HFFc6 (cell line): ENCODE measurements around the gene PRMT5. TPM values are rescaled to one million over a fixed set of nuclear protein-coding genes. Genes with fewer than 3 reads are reported as not detected.
"Not testable (repeated sequence)": the region's sequence is repeated elsewhere in the genome, so short reads cannot be mapped to it uniquely, and the experiment has no call there.

Experiments
- DNase-seq: peaks from one replicate; pipeline ENCODE4 v3.0.0-alpha.2; 2018
- H3K27ac Mint-ChIP-seq: 2 replicates; pipeline ENCODE4 v1.8.0; 2020; ENCODE audit warnings: mild to moderate bottlenecking, mixed read lengths
- H3K27me3 Mint-ChIP-seq: 2 replicates; pipeline ENCODE4 v1.8.0; 2021; ENCODE audit warnings: mild to moderate bottlenecking, moderate library complexity, mixed read lengths; ENCODE audit not compliant: insufficient read depth
- H3K36me3 Mint-ChIP-seq: 2 replicates; pipeline ENCODE4 v1.8.0; 2021; ENCODE audit warnings: low read depth, mixed read lengths
- H3K4me1 Mint-ChIP-seq: 2 replicates; pipeline ENCODE4 v1.8.0; 2020; ENCODE audit warnings: low read depth, mixed read lengths
- H3K4me3 Mint-ChIP-seq: 2 replicates; pipeline ENCODE4 v1.8.0; 2020; ENCODE audit warnings: mild to moderate bottlenecking, moderate library complexity, mixed read lengths
- H3K9me3 Mint-ChIP-seq: 2 replicates; pipeline ENCODE4 v1.8.0; 2020; ENCODE audit warnings: mild to moderate bottlenecking, mixed read lengths
- CTCF ChIP-seq: fragments of 200-600 bp; sonication (generic); IDR thresholded peaks from 2 replicates; pipeline ENCODE4 v1.5.0; 2021; ENCODE audit warnings: antibody characterized with exemption, mild to moderate bottlenecking
- total RNA-seq, 6 experiments: library from RNA; stranded (reverse); fragmentation: NEBNext Ultra II Directional; extraction: Animal tissue kit (Norgen Biotek cat#: 25700); gene quantifications; 2 replicates in 1 of 6; 3 replicates in 5 of 6; pipeline ENCODE4 v1.2.3, GENCODE V29; 2021

Gene PRMT5
- total RNA-seq, 6 experiments from 2014 or later: 102 to 125 (median 110) TPM

GRCh38 chr14:22974530-22975313, 45.5 kb upstream of the PRMT5 start:
- no peaks in the 10 kb centered on the region for H3K9me3 Mint-ChIP-seq
- H3K36me3 Mint-ChIP-seq: peaks cover 62% of the 10 kb centered on the region
- TF ChIP-seq CTCF: no peak
- H3K27ac Mint-ChIP-seq: peak overlapping the region; percentile 79
- H3K4me3 Mint-ChIP-seq: peak overlapping the region; percentile 42
- H3K27me3 Mint-ChIP-seq: peaks cover 4% of the 10 kb centered on the region
- peaks cover 72% of the 10 kb centered on the region for H3K4me1 Mint-ChIP-seq
- no peak for DNase-seq

GRCh38 chr14:22973217-22974032, 44.2 kb upstream of the PRMT5 start:
- H3K9me3 Mint-ChIP-seq: no peaks in the 10 kb centered on the region
- peak; percentile 86 for TF ChIP-seq CTCF
- peak overlapping the region; percentile 79 for H3K27ac Mint-ChIP-seq
- peaks cover 61% of the 10 kb centered on the region for H3K36me3 Mint-ChIP-seq
- H3K27me3 Mint-ChIP-seq: peaks cover 2% of the 10 kb centered on the region
- H3K4me3 Mint-ChIP-seq: peak overlapping the region; percentile 3; the same call in 1 of the 2 replicates
- DNase-seq: peak; percentile 72
- H3K4me1 Mint-ChIP-seq: peaks cover 59% of the 10 kb centered on the region

- no peaks in the 10 kb centered on the region for H3K9me3 Mint-ChIP-seq
- peaks cover 49% of the 10 kb centered on the region for H3K4me1 Mint-ChIP-seq
- TF ChIP-seq CTCF: no peak
- peaks cover 2% of the 10 kb centered on the region for H3K27me3 Mint-ChIP-seq
- H3K36me3 Mint-ChIP-seq: peaks cover 59% of the 10 kb centered on the region
- H3K27ac Mint-ChIP-seq: peak overlapping the region; percentile 30
- DNase-seq: no peak
- H3K4me3 Mint-ChIP-seq: no peak overlapping the region
Observed at GRCh38 chr14:22972313-22972930, 43.2 kb upstream of the PRMT5 start.

GRCh38 chr14:22971152-22971551, 42.0 kb upstream of the PRMT5 start:
- Mint-ChIP-seq H3K27me3 (peaks cover 2% of the 10 kb centered on the region), H3K9me3 (no peaks in the 10 kb centered on the region), H3K36me3 (peaks cover 51% of the 10 kb centered on the region), H3K4me1 (peaks cover 37% of the 10 kb centered on the region), H3K27ac (no peak overlapping the region), H3K4me3 (no peak overlapping the region)
- DNase-seq: no peak
- TF ChIP-seq CTCF: no peak

- TF ChIP-seq CTCF: no peak
- Mint-ChIP-seq H3K27ac (no peak overlapping the region), H3K36me3 (peaks cover 20% of the 10 kb centered on the region), H3K27me3 (peaks cover 1% of the 10 kb centered on the region; the same call in 1 of the 2 replicates), H3K4me3 (no peak overlapping the region), H3K9me3 (no peaks in the 10 kb centered on the region), H3K4me1 (peaks cover under 1% of the 10 kb centered on the region)
- no peak for DNase-seq
Observed at GRCh38 chr14:22966783-22967269, 37.6 kb upstream of the PRMT5 start.

- not testable (repeated sequence) for DNase-seq, H3K27me3 Mint-ChIP-seq, H3K9me3 Mint-ChIP-seq, H3K4me1 Mint-ChIP-seq, H3K27ac Mint-ChIP-seq, H3K4me3 Mint-ChIP-seq
- H3K36me3 Mint-ChIP-seq: peaks cover 14% of the 10 kb centered on the region
Observed at GRCh38 chr14:22965916-22966782, 37.0 kb upstream of the PRMT5 start.
